OCI-LY1 (cell line): ENCODE measurements around the gene ERN1.

Source experiments
- H2AFZ ChIP-seq: fragments of 200-600 bp; sonication (generic), shearing (Covaris generic); 2 replicates; pipeline ENCODE4 v1.6.0; 2014; ENCODE audit warnings: antibody characterized with exemption, mild to moderate bottlenecking, low read length
- H3F3A ChIP-seq: fragments of 200-600 bp; sonication (generic), shearing (Covaris generic); 2 replicates; pipeline ENCODE4 v1.6.0; 2014; ENCODE audit warnings: mild to moderate bottlenecking, antibody characterized with exemption, low read length, moderate library complexity; ENCODE audit not compliant: insufficient read depth
- H3K27ac ChIP-seq: fragments of 200-600 bp; sonication (generic); 2 replicates; pipeline ENCODE4 v1.5.1; 2014; ENCODE audit warnings: low read length, mixed run types, mild to moderate bottlenecking, low read depth; ENCODE audit not compliant: poor library complexity, severe bottlenecking
- H3K27me3 ChIP-seq: fragments of 200-600 bp; sonication (generic); 2 replicates; pipeline ENCODE4 v1.6.0; 2014; ENCODE audit warnings: antibody characterized with exemption, mild to moderate bottlenecking, low read length, moderate library complexity; ENCODE audit not compliant: insufficient read depth
- H3K36me3 ChIP-seq: fragments of 200-600 bp; sonication (generic); 2 replicates; pipeline ENCODE4 v1.6.1; 2014; ENCODE audit warnings: mild to moderate bottlenecking, antibody characterized with exemption, low read length, moderate library complexity, mixed read lengths; ENCODE audit not compliant: insufficient read depth
- H3K4me1 ChIP-seq: fragments of 200-600 bp; sonication (generic); 2 replicates; pipeline ENCODE4 v1.5.1; 2014; ENCODE audit warnings: mild to moderate bottlenecking, low read length, moderate library complexity; ENCODE audit not compliant: insufficient read depth, severe bottlenecking
- H3K4me2 ChIP-seq: fragments of 200-600 bp; sonication (generic), shearing (Covaris generic); 2 replicates; pipeline ENCODE4 v1.6.1; 2014; ENCODE audit warnings: low read length
- H3K4me3 ChIP-seq: fragments of 200-600 bp; sonication (generic); 2 replicates; pipeline ENCODE4 v1.5.1; 2014; ENCODE audit warnings: low read length, low read depth, mild to moderate bottlenecking, mixed read lengths; ENCODE audit not compliant: poor library complexity, severe bottlenecking
- H3K79me2 ChIP-seq: fragments of 200-600 bp; shearing (Covaris generic); 2 replicates; pipeline ENCODE4 v1.6.1; 2016; ENCODE audit warnings: mixed run types, low read length, mixed read lengths; ENCODE audit not compliant: insufficient read depth
- H3K9ac ChIP-seq: fragments of 200-600 bp; sonication (generic), shearing (Covaris generic); 2 replicates; pipeline ENCODE4 v1.6.1; 2014; ENCODE audit warnings: mild to moderate bottlenecking, low read length, mixed read lengths
- H3K9me2 ChIP-seq: fragments of 200-600 bp; sonication (generic), shearing (Covaris generic); 2 replicates; pipeline ENCODE4 v1.6.1; 2014; ENCODE audit warnings: low read depth, mild to moderate bottlenecking, low read length, mixed read lengths
- H3K9me3 ChIP-seq: fragments of 200-600 bp; shearing (Covaris generic); 2 replicates; pipeline ENCODE4 v1.6.1; 2014; ENCODE audit warnings: low read length, mixed read lengths
- H4K20me1 ChIP-seq: fragments of 200-600 bp; sonication (generic), shearing (Covaris generic); 2 replicates; pipeline ENCODE4 v1.6.0; 2016; ENCODE audit warnings: mild to moderate bottlenecking, low read length; ENCODE audit not compliant: insufficient read depth
- EZH2 ChIP-seq: fragments of 200-600 bp; sonication (generic), shearing (Covaris generic); IDR thresholded peaks from 2 replicates; pipeline ENCODE4 v1.8.0; 2017; ENCODE audit warnings: borderline replicate concordance, mixed run types, mild to moderate bottlenecking, antibody characterized with exemption, low read length, moderate library complexity, mixed read lengths
- TF ChIP-seq, protein P1 (sequence below): fragments of 200-600 bp; sonication (generic), shearing (Covaris generic); IDR thresholded peaks from 2 replicates; pipeline ENCODE4 v1.5.1; 2017; ENCODE audit warnings: mild to moderate bottlenecking, antibody characterized with exemption, low read length, moderate library complexity, mixed read lengths

ERN1 gene

DNA sequence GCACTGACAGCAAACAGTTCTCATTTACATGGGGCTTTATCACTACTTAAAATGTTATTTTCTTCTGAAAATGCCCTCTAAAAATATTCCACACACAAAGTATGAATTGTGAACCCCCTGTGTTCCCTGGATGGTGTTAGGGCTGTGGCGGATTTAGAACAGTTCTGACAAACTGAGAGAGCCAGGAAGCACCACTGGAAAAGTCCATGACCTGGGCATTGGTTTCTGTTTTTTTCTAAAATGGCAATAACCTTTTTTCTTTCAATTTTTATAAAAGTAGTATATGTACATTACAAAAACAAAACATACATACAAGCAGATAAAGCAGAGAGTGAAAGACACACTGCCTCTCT lies 21.0 kb upstream of the ERN1 start:
- TF ChIP-seq, protein P1, sequence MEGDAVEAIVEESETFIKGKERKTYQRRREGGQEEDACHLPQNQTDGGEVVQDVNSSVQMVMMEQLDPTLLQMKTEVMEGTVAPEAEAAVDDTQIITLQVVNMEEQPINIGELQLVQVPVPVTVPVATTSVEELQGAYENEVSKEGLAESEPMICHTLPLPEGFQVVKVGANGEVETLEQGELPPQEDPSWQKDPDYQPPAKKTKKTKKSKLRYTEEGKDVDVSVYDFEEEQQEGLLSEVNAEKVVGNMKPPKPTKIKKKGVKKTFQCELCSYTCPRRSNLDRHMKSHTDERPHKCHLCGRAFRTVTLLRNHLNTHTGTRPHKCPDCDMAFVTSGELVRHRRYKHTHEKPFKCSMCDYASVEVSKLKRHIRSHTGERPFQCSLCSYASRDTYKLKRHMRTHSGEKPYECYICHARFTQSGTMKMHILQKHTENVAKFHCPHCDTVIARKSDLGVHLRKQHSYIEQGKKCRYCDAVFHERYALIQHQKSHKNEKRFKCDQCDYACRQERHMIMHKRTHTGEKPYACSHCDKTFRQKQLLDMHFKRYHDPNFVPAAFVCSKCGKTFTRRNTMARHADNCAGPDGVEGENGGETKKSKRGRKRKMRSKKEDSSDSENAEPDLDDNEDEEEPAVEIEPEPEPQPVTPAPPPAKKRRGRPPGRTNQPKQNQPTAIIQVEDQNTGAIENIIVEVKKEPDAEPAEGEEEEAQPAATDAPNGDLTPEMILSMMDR: no peak
- TF ChIP-seq EZH2: no peak
- no peaks in the 10 kb centered on the region for H3F3A ChIP-seq
- no peak overlapping the region for H2AFZ ChIP-seq
- no peaks in the 10 kb centered on the region for H3K79me2 ChIP-seq
- no peaks in the 10 kb centered on the region for H4K20me1 ChIP-seq
- no peaks in the 10 kb centered on the region for H3K9me3 ChIP-seq
- no peak overlapping the region for H3K4me2 ChIP-seq
- H3K4me1 ChIP-seq: peaks cover 14% of the 10 kb centered on the region
- no peaks in the 10 kb centered on the region for H3K9me2 ChIP-seq
- peaks cover 25% of the 10 kb centered on the region for H3K36me3 ChIP-seq
- H3K27me3 ChIP-seq: no peaks in the 10 kb centered on the region
- no peak overlapping the region for H3K27ac ChIP-seq
- no peak overlapping the region for H3K9ac ChIP-seq
- H3K4me3 ChIP-seq: no peak overlapping the region

DNA sequence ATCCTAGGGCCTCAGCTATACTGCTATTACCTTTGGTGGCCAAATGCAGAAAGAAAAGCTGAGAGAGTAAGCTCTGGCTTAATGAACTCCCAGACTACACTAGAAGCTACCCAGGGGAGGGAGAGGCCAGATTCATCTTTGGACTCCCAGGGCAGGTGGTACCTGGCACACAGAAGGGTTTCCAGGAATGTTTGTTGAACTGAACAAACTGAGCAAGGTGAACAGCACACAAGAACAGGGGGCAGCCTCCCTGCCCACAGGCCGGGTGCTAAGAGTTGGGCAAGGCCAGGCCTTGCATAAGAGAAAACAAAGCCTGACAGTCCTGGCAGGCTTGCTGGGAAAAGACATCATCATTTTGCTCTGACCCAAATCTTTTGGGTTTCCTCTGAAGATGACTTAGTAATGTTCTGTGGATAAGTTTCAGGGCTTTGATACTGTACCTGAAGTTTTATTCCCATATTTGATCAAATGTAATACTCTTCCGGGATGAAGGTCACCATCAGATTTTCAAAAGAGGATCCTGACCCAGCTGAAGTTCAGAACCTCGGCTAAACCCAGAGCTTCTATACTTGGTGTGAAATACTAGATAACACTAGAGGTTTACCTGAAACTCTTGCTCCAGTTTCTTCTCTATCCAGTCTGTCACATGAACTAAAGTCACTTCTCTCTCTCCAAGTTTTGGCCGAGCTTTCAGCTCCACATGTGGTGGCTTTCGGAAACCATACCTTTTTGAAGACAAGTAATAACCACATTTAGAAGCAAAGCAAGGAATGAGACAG lies 20.5 kb upstream of the ERN1 start:
- no peak overlapping the region for H3K9ac ChIP-seq
- H3K4me3 ChIP-seq: no peak overlapping the region
- peaks cover 27% of the 10 kb centered on the region for H3K36me3 ChIP-seq
- H4K20me1 ChIP-seq: no peaks in the 10 kb centered on the region
- no peak overlapping the region for H3K27ac ChIP-seq
- H3K9me2 ChIP-seq: no peaks in the 10 kb centered on the region
- H3K9me3 ChIP-seq: no peaks in the 10 kb centered on the region
- TF ChIP-seq EZH2: no peak
- TF ChIP-seq, protein P1: no peak
- H2AFZ ChIP-seq: no peak overlapping the region
- H3K27me3 ChIP-seq: no peaks in the 10 kb centered on the region
- H3F3A ChIP-seq: no peaks in the 10 kb centered on the region
- peaks cover 14% of the 10 kb centered on the region for H3K4me1 ChIP-seq
- no peaks in the 10 kb centered on the region for H3K79me2 ChIP-seq
- no peak overlapping the region for H3K4me2 ChIP-seq

DNA sequence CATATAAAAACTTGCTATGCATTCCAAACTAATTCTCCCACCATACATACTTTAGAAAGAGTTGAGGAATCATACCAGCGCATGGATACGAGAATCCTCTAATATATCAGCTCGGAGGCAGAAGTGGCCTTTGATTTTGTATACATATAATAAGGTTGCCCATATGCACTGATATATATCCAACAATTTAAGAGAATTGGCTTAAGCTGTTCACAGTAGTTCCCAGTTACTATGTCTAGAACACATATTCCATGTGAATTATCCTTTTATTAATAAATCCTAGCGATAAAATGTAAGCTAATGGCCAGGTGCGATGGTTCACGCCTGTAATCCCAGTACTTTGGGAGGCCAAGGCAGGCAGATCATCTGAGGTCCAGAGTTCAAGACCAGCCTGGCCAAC lies 19.3 kb upstream of the ERN1 start:
- Histone ChIP-seq H4K20me1 (no peaks in the 10 kb centered on the region), H3K27me3 (no peaks in the 10 kb centered on the region), H3F3A (no peaks in the 10 kb centered on the region), H3K4me1 (peaks cover 22% of the 10 kb centered on the region), H3K79me2 (no peaks in the 10 kb centered on the region), H3K27ac (no peak overlapping the region), H2AFZ (no peak overlapping the region), H3K4me3 (no peak overlapping the region), H3K36me3 (peaks cover 27% of the 10 kb centered on the region), H3K9ac (no peak overlapping the region), H3K9me3 (no peaks in the 10 kb centered on the region), H3K4me2 (no peak overlapping the region), H3K9me2 (no peaks in the 10 kb centered on the region)
- TF ChIP-seq EZH2: no peak
- TF ChIP-seq, protein P1: no peak
